GM12874 (cell line): ENCODE results near the gene TMEM80.
A peak's percentile ranks its signal among the peaks of the same experiment; 100 is the strongest.

Experiments used
- CTCF ChIP-seq: IDR thresholded peaks from 2 replicates; pipeline ENCODE4 v1.5.1; 2011; ENCODE audit warnings: low read depth, mild to moderate bottlenecking, control low read depth, low read length, moderate library complexity; ENCODE audit not compliant: insufficient read depth

Gene TMEM80

DNA sequence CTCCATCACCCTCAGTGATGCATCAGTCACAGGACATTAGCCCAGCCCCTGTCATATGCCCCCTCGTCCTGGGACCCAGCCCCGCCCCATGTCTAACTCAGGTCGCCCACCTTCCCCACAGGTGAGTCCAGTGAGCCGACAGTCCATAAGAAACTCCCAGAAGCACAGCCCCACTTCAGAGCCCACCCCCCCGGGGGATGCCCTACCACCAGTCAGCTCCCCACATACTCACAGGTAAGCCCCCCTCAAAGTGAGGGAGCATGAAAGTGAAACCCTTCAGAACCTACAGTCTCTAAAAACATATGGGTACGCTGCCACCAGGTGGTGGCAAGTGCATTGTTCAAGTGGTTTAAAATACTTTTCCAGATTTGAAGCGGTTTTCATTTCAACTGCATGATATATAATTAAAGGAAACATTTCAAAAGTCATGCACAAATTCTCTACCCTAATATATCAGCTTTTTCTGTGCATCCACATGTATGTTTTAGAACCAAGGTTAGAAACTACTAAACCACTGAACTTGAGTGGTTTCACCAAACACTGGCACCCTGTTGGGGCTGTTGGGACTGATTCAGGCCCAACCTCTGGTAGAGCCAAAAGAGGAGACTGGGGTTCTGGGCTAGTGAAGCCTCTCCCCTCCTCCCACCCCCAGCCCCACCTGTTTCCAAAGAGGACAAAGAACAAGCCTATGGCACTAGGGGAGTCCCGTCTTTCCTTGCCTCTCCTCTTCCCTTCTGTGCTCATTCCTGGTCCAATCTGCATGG, 27.7 kb downstream of the TMEM80 start:
- peak; percentile 45; the same call in 1 of the 2 replicates for TF ChIP-seq CTCF

GRCh38 chr11:724049-724777, 28.6 kb downstream of the TMEM80 start:
- no peak for TF ChIP-seq CTCF

DNA sequence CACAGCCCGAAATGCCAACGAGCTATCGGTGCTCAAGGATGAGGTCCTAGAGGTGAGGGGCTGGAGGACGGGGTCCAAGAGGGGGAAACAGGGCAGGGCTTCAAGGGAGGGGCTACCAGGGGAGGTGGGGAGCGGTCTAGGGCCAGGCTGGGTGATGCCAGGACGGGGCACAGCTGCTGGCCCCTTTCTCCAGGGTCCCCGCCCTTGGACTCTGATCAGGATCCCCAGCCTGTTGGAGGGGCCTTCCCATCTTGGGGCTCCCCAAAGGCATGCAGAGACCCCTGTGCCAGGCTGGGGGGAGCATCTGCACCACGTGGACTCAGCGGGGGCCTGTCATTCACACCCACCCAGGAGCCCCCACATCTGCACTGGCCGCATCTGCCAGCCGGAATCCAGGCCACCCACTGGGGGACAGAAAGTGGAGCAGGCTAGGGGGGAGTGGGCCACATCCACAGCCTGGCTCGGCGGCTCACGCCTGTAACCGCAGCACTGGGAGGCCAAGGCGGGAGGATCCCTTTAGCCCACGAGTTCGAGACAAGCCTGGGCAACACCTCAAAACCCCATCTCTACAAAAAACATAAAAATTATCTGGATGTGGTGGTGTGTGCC, 29.3 kb downstream of the TMEM80 start:
- no peak for TF ChIP-seq CTCF

DNA sequence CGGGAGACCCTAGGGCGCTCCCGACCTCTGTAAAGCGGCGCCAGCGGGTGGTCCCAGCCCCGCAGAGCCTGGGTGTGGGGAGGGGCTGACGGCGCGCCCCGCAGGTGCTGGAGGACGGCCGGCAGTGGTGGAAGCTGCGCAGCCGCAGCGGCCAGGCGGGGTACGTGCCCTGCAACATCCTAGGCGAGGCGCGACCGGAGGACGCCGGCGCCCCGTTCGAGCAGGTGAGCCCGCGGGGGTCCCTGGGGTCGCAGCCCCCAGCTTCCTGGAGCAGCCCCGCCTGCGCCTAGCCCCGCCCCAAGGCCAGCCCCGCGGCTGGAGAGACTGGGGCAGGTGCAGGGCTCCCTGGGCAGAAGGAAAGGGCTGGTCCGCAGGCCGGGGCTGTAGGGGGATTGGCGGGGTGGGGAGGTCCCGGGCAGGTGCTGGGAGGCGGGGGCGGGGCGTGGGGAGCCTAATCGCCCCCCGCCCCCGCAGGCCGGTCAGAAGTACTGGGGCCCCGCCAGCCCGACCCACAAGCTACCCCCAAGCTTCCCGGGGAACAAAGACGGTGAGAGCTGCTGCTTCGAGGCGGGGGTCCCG, 30.1 kb downstream of the TMEM80 start:
- TF ChIP-seq CTCF: no peak

DNA sequence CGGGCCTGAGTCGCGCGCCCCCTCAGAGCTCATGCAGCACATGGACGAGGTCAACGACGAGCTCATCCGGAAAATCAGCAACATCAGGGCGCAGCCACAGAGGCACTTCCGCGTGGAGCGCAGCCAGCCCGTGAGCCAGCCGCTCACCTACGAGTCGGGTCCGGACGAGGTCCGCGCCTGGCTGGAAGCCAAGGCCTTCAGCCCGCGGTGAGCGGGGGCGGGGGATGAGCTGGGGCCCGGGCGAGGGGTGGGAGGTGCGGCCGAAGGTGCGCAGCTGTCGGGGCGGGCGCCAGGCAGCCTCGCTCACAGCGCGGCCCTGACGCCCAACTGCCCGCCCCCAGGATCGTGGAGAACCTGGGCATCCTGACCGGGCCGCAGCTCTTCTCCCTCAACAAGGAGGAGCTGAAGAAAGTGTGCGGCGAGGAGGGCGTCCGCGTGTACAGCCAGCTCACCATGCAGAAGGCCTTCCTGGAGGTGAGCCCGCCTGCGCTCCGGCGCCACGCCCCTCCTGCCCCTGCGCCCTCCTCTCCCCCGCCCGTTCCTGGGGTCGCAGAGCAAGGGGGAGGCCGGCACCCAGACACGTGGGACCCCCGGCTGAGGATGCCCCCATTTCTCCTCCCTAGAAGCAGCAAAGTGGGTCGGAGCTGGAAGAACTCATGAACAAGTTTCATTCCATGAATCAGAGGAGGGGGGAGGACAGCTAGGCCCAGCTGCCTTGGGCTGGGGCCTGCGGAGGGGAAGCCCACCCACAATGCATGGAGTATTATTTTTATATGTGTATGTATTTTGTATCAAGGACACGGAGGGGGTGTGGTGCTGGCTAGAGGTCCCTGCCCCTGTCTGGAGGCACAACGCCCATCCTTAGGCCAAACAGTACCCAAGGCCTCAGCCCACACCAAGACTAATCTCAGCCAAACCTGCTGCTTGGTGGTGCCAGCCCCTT, 30.9 kb downstream of the TMEM80 start:
- TF ChIP-seq CTCF: no peak

DNA sequence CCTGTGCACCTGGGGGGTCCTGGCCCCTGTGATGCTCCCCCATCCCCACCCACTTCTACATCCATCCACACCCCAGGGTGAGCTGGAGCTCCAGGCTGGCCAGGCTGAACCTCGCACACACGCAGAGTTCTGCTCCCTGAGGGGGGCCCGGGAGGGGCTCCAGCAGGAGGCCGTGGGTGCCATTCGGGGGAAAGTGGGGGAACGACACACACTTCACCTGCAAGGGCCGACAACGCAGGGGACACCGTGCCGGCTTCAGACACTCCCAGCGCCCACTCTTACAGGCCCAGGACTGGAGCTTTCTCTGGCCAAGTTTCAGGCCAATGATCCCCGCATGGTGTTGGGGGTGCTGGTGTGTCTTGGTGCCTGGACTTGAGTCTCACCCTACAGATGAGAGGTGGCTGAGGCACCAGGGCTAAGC, 31.7 kb downstream of the TMEM80 start:
- no peak for TF ChIP-seq CTCF
